Natural killer cell (primary cell): ENCODE data around the gene NANP. TPM values are rescaled to one million over a fixed set of nuclear protein-coding genes. Genes with fewer than 3 reads are reported as not detected.

Experiments used
- ATAC-seq, 3 donors: fragments of 150-1000 bp in 2 of 3; fragments of 200-7000 bp in 1 of 3; cut with Tn5 transposase; 1 replicate in 1 of 3; 2 replicates in 2 of 3; pipeline ENCODE4 v1.10.0; 2021; ENCODE audit warnings: mild to moderate bottlenecking in 2 of 3, moderate library complexity in 2 of 3
- DNase-seq, 2 donors: peaks; one replicate each; pipeline versions ENCODE4 v3.0.0 to v3.0.0-alpha.2; 2013 to 2021; ENCODE audit warnings: mixed read lengths in 1 of 2
- H3K27ac ChIP-seq: one replicate; pipeline ENCODE4 v1.5.1; 2013; ENCODE audit warnings: mild to moderate bottlenecking, low read length
- H3K27me3 ChIP-seq: one replicate; pipeline ENCODE4 v1.6.1; 2013; ENCODE audit warnings: low read length; ENCODE audit not compliant: control insufficient read depth, insufficient read depth
- H3K36me3 ChIP-seq: one replicate; pipeline ENCODE4 v1.6.1; 2013; ENCODE audit warnings: low read length; ENCODE audit not compliant: control insufficient read depth, insufficient read depth
- H3K4me1 ChIP-seq: one replicate; pipeline ENCODE4 v1.6.1; 2013; ENCODE audit warnings: low read length; ENCODE audit not compliant: control insufficient read depth, insufficient read depth
- H3K4me3 ChIP-seq: one replicate; pipeline ENCODE4 v1.5.1; 2013; ENCODE audit warnings: low read length
- H3K9me3 ChIP-seq: one replicate; pipeline ENCODE4 v1.6.1; 2013; ENCODE audit warnings: low read length; ENCODE audit not compliant: control insufficient read depth, insufficient read depth
- H3K27ac Mint-ChIP-seq, 2 donors: one replicate each; pipeline ENCODE4 v1.8.0; 2022; ENCODE audit warnings: mild to moderate bottlenecking in 2 of 2, mixed read lengths in 2 of 2, moderate library complexity in 1 of 2
- H3K27me3 Mint-ChIP-seq, 2 donors: one replicate each; pipeline ENCODE4 v1.8.0; 2022; ENCODE audit warnings: low read depth in 2 of 2, mixed read lengths in 2 of 2
- H3K36me3 Mint-ChIP-seq: one replicate; pipeline ENCODE4 v1.8.0; 2022; ENCODE audit warnings: mixed read lengths
- H3K4me1 Mint-ChIP-seq, 2 donors: one replicate each; pipeline ENCODE4 v1.8.0; 2022; ENCODE audit warnings: mixed read lengths in 2 of 2
- H3K4me3 Mint-ChIP-seq: one replicate; pipeline ENCODE4 v1.8.0; 2022; ENCODE audit warnings: mild to moderate bottlenecking, moderate library complexity, mixed read lengths
- H3K9me3 Mint-ChIP-seq, 2 donors: one replicate each; pipeline ENCODE4 v1.8.0; 2022; ENCODE audit warnings: mixed read lengths in 2 of 2
- CTCF ChIP-seq: fragments of 200-600 bp; IDR thresholded peaks from one replicate; pipeline ENCODE4 v1.8.0; 2022; ENCODE audit warnings: antibody characterized with exemption
- WGBS: methylation state at CpG from one replicate; pipeline ENCODE4 v1.1.7; 2013; ENCODE audit warnings: missing lambda C conversion rate; ENCODE audit not compliant: insufficient coverage; 5-methylcytosine and 5-hydroxymethylcytosine counted together
- intact Hi-C: fragments of 100-400 bp; cut with micrococcal nuclease; formaldehyde crosslinking; loops from one replicate; pipeline ENCODE4 v1.14.2; 2022
- total RNA-seq, 4 donors: library from RNA; stranded (reverse); fragments of 120-200 nt in 1 of 4; gene quantifications; one replicate each; pipeline versions ENCODE4 v1.2.3 to v1.2.4, GENCODE V29; 2013 to 2022

The NANP gene
- total RNA-seq, 3 donors from 2014 or later (not counting 1 experiment from before 2014, with no cell fraction given) = 3.1 to 4.0 (median 3.2) TPM

- Mint-ChIP-seq H3K9me3 (no peaks in the 10 kb centered on the region), H3K27me3 (peaks cover 5 to 7% of the 10 kb centered on the region in 2 donors), H3K27ac (no peak overlapping the region), H3K36me3 (no peaks in the 10 kb centered on the region), H3K4me1 (peaks cover 0 to 4% of the 10 kb centered on the region in 2 donors), H3K4me3 (no peak overlapping the region)
- no peak for TF ChIP-seq CTCF
- no peaks in the 10 kb centered on the region for H3K9me3 ChIP-seq
- H3K36me3 ChIP-seq = no peaks in the 10 kb centered on the region
- ATAC-seq (no peak), DNase-seq (no peak)
- 88% methylated on average over 15 of the region's 16 CpGs for WGBS
- intact Hi-C loops = no loop called here
- no peak overlapping the region for H3K4me3 ChIP-seq
- no peaks in the 10 kb centered on the region for H3K27me3 ChIP-seq
- H3K27ac ChIP-seq = no peak overlapping the region
- H3K4me1 ChIP-seq = no peaks in the 10 kb centered on the region
These were observed 46.9 kb downstream of the NANP start for GRCh38 chr20:25576783-25577530.

GRCh38 chr20:25574411-25574810 is 49.4 kb downstream of the NANP start:
- no peak overlapping the region for H3K4me3 Mint-ChIP-seq
- DNase-seq = no peak
- H3K4me1 Mint-ChIP-seq = peaks cover 0 to 4% of the 10 kb centered on the region in 2 donors
- H3K4me3 ChIP-seq = no peak overlapping the region
- H3K36me3 ChIP-seq = no peaks in the 10 kb centered on the region
- no peak for TF ChIP-seq CTCF
- H3K4me1 ChIP-seq = no peaks in the 10 kb centered on the region
- intact Hi-C loops = no loop called here
- H3K27ac Mint-ChIP-seq = no peak overlapping the region
- H3K27ac ChIP-seq = no peak overlapping the region
- no peaks in the 10 kb centered on the region for H3K36me3 Mint-ChIP-seq
- WGBS = 66% methylated on average over 3 of the region's 3 CpGs
- no peaks in the 10 kb centered on the region for H3K27me3 ChIP-seq
- H3K9me3 Mint-ChIP-seq = no peaks in the 10 kb centered on the region
- no peak for ATAC-seq
- peaks cover 5 to 7% of the 10 kb centered on the region in 2 donors for H3K27me3 Mint-ChIP-seq
- no peaks in the 10 kb centered on the region for H3K9me3 ChIP-seq

GRCh38 chr20:25573288-25574251 is 50.2 kb downstream of the NANP start:
- DNase-seq (no peak), ATAC-seq (no peak)
- Mint-ChIP-seq H3K4me3 (no peak overlapping the region), H3K4me1 (peaks cover 0 to 4% of the 10 kb centered on the region in 2 donors), H3K27me3 (peaks cover 5 to 7% of the 10 kb centered on the region in 2 donors), H3K9me3 (no peaks in the 10 kb centered on the region), H3K36me3 (no peaks in the 10 kb centered on the region), H3K27ac (no peak overlapping the region)
- intact Hi-C loops = no loop called here
- Histone ChIP-seq H3K27ac (no peak overlapping the region), H3K9me3 (no peaks in the 10 kb centered on the region), H3K36me3 (no peaks in the 10 kb centered on the region), H3K4me1 (no peaks in the 10 kb centered on the region), H3K27me3 (no peaks in the 10 kb centered on the region), H3K4me3 (no peak overlapping the region)
- TF ChIP-seq CTCF = no peak
- 92% methylated on average over 6 of the region's 6 CpGs for whole genome bisulfite sequencing
